Measurements from ENCODE around the gene PHACTR3. TPM values are rescaled to one million over a fixed set of nuclear protein-coding genes. Genes with fewer than 3 reads are reported as not detected.

The PHACTR3 gene
- total RNA-seq, 6 donors from 2014 or later, result 5.5 to 30.8 (median 11.4) TPM

GRCh38 chr20:59816146-59816738, 211.9 kb downstream of the PHACTR3 start:
- H3K27ac ChIP-seq, result no peak overlapping the region
- H3K4me3 ChIP-seq, result no peak overlapping the region
- 84% methylated on average over 4 of the region's 4 CpGs; no CpG with 5 or more reads in 1 of the 2 donors for WGBS, 2 donors
- no peaks in the 10 kb centered on the region for H3K9me3 ChIP-seq
- DNase-seq (no peak), ATAC-seq (ENCODE audit: low FRiP score in 2 of 2) (no peak)
- no peaks in the 10 kb centered on the region for H3K36me3 ChIP-seq
- no peaks in the 10 kb centered on the region for H3K4me1 ChIP-seq
- no peaks in the 10 kb centered on the region for H3K27me3 ChIP-seq
- no peak for TF ChIP-seq EP300 (IDR thresholded peaks at IDR 0.05)
- TF ChIP-seq POLR2AphosphoS5 (IDR thresholded peaks at IDR 0.05), result no peak
- no peak for TF ChIP-seq CTCF (IDR thresholded peaks at IDR 0.05)
- TF ChIP-seq POLR2A (IDR thresholded peaks at IDR 0.05), result no peak

- WGBS, 2 donors, result 77 to 83% methylated on average over 4 of the region's 4 CpGs
- Histone ChIP-seq H3K27ac (no peak overlapping the region), H3K36me3 (no peaks in the 10 kb centered on the region), H3K4me3 (no peak overlapping the region), H3K4me1 (no peaks in the 10 kb centered on the region), H3K27me3 (no peaks in the 10 kb centered on the region), H3K9me3 (no peaks in the 10 kb centered on the region)
- no peak for DNase-seq
- TF ChIP-seq EP300 (IDR thresholded peaks at IDR 0.05) (no peak), POLR2AphosphoS5 (IDR thresholded peaks at IDR 0.05) (no peak), POLR2A (IDR thresholded peaks at IDR 0.05) (no peak), CTCF (IDR thresholded peaks at IDR 0.05) (no peak)
- no peak for ATAC-seq (ENCODE audit: low FRiP score in 2 of 2)
Measured at GRCh38 chr20:59817406-59817805, 213.1 kb downstream of the PHACTR3 start.

- WGBS, 2 donors, result 71 to 84% methylated on average over 10 to 14 of the region's 14 CpGs
- TF ChIP-seq POLR2AphosphoS5 (IDR thresholded peaks at IDR 0.05) (no peak), CTCF (IDR thresholded peaks at IDR 0.05) (no peak), EP300 (IDR thresholded peaks at IDR 0.05) (no peak), POLR2A (IDR thresholded peaks at IDR 0.05) (no peak)
- ATAC-seq (ENCODE audit: low FRiP score in 2 of 2) (no peak), DNase-seq (no peak)
- H3K27ac ChIP-seq, result no peak overlapping the region
- H3K27me3 ChIP-seq, result no peaks in the 10 kb centered on the region
- H3K4me1 ChIP-seq, result no peaks in the 10 kb centered on the region
- H3K36me3 ChIP-seq, result no peaks in the 10 kb centered on the region
- H3K9me3 ChIP-seq, result no peaks in the 10 kb centered on the region
- no peak overlapping the region for H3K4me3 ChIP-seq
Measured at GRCh38 chr20:59817846-59818615, 213.7 kb downstream of the PHACTR3 start.

- no peak overlapping the region for H3K4me3 ChIP-seq
- 84 to 85% methylated on average over 10 of the region's 10 CpGs for WGBS, 2 donors
- no peak for ATAC-seq (ENCODE audit: low FRiP score in 2 of 2)
- no peaks in the 10 kb centered on the region for H3K27me3 ChIP-seq
- no peaks in the 10 kb centered on the region for H3K36me3 ChIP-seq
- no peak overlapping the region for H3K27ac ChIP-seq
- TF ChIP-seq POLR2AphosphoS5 (IDR thresholded peaks at IDR 0.05) (no peak), EP300 (IDR thresholded peaks at IDR 0.05) (no peak), CTCF (IDR thresholded peaks at IDR 0.05) (no peak), POLR2A (IDR thresholded peaks at IDR 0.05) (no peak)
- no peak for DNase-seq
- H3K9me3 ChIP-seq, result no peaks in the 10 kb centered on the region
- no peaks in the 10 kb centered on the region for H3K4me1 ChIP-seq
Measured at GRCh38 chr20:59818911-59819310, 214.6 kb downstream of the PHACTR3 start.
